CD4-positive, alpha-beta T cell treated with Interleukin-4 for 1 hour (primary cell): Measurements from ENCODE around the gene C14orf132.

Source experiments
- DNase-seq, 2 donors: peaks; one replicate each; pipeline ENCODE4 v3.0.0-alpha.2; 2020 to 2022

C14orf132 gene

DNA sequence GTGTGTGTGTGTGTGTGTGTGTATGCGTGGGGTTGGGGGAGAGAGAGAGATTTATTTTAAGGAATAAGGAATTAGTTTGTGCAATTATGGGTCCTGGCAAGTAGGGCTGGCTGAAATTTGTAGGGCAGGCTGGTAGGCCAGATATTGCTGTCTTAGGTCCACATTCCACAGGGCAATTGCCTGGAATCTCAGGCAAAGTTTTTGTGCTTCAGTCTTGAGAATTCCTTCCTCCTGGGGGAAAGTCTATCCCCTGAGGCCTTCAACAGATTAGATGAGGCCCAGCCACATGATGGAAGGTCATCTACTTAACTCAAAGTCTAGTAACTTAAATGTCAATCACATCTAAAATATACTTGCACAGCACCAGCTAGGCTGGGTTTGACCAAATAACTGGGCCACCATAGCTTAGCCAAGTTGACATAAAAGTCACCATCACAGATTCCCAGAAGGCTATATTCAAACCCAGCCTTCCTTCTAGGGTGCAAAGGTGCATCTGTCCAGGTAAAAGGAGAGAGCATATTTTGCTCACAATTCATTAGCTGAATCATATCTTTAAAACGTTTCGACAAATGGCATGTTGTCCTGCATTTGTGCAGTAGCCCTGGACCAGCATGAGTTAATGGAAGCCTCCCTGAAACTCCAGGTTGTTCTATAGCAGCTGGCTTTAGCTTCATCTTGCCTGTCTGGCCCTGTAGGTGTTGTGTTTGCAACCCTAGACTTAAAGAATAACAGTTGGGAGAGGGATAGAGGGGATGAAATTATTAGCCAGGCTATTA, 63.1 kb downstream of the C14orf132 start:
- no peak for DNase-seq

DNA sequence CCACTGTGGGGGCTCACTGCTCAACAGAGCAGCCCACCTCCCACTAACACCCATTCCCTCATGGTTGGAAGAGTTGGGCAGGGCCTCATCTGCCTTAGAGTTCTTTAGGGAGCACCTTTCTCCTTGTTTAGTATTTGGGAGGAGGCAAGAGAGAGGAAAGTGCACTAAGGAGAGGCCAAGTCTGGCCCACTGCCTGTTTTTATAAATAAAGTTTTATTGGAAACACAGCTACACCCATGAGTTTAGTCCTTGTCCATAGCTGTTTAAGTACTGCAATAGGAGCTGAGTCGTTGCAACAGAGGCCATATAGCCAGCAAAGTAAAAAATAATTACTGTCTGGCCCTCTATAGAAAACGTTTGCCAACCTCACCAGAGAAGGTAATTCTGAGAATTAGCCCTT, 63.9 kb downstream of the C14orf132 start:
- no peak for DNase-seq

DNA sequence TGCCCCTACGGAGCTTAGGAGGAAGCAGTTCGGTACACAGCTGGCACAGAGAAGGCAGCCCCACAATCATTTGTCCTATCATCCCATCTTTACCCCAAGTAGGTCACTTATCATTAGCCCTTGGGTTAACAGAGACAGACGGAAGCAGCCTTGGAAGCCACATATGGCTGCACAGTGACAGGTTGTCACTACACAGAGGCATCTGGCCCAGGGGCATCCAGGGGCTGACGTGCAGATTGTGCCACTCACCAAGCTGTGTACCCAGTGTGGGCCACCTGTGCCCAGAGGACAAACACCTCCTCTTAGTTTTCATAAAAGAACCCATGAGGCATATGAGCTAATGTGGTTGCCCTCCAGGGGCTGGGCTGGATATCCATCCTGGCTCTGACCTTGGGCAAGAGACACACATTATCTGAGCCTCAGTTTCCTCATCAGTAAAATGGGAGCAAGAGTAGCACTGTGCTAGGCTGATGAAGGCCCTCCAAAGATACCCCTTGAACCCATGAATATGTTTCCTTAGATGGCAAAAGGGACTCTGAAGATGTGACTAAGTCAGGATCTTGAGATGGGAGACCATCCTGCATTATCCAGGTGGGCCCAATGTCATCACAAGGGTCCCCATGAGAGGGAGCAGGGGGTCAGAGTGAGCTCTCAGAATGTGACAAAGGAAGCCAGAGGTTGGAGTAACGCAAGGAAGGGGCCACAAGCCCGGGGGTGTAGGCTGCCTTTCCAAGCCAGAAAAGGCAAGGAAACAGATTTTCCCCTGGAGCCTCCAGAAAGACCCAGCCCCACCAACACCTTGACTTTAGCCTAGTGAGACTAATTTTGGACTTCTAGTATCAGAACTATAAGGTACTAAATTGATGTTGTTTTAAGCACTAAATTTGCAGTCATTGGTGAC, 64.6 kb downstream of the C14orf132 start:
- no peak for DNase-seq

DNA sequence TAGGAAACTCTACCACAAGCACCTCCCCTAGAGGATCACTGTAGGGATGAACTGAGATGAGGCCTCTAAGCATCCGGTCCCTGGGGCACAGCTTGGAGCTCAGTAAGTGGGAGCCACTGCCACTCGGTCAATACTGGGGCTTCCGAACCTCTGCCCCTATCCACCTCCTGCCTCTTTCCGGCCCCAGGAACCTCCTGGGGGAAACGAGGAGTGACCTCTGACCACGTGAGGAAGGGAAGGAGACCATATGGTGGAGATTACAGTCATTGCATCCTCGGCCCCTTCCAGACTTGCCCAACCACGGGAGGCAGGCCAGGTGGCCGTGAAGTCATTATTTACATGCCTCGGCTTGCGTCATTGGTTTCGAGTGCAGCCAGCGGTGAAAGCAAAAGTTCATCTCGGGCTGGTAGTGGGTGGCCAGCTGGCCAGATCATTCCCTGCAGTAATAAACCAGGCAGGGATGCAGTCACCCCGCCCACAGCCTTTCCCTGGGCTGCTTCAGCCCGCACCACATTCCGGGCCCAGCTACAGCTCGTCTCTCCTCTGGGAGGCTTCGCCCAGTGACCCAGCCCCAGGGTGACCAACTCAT, 65.4 kb downstream of the C14orf132 start:
- DNase-seq = no peak

DNA sequence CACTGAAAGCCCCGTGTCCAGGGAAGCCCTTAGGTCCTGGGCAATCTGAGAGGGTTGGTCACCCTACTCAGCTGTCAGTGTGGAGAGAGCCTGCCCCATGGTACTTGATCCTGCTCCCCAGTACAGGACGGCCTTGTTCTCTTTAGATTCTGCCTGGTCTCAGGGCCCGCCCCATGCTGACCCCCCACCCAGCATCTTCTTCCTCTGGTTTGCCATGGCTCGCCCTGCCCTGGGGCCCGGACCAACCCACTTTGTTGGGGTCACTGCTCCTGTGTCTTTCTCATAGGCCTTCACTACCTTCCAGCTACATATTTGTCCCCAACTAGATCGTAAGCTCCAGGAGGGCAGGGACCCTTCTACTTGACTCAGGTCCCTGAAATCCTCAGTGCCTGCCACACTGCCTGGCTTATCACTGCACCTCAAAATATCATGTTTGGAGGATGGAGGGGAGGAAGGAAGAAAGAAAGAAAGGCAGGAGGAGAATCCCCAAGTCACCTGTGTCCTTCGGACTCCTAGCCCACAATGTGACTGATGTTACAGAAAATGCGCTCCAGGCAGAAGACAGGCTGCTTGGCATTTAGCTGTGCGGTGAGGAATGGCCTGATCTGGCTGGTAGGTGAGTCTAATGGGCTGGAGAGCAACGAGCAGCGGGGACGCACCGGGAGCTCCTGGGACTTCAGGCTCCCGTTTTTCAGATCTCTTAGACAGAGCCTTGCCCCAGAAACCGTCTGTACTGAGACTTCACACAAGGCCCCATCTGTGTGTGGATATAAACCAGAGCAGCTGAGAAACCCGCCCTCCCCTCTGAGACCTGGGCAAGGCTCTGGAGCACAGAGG, 66.1 kb downstream of the C14orf132 start:
- DNase-seq = no peak

DNA sequence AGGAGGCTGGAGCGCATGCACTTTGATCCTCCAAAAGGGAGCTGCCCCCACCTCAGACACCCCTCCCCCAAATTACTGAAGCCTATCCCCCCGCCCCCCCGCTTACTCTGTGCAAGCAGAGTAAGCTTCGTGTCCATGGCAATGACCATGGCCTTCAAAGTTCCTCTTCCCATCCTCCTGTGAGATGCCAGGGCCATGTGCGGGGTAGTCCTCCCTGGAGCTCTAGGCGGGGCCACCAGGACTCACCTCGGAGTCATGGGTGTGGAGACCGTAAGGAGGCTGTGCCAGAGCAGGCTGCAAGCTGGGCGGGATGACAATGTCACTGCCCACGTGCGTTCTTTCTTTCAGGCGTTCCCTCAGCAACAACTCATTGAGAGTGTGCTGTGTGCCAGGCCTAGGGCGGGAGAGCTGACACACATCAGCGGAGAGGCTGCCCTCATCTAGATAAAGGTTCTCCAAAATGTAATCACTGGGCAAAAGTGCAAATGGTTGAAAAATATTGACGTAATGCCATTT, 66.8 kb downstream of the C14orf132 start:
- no peak for DNase-seq

DNA sequence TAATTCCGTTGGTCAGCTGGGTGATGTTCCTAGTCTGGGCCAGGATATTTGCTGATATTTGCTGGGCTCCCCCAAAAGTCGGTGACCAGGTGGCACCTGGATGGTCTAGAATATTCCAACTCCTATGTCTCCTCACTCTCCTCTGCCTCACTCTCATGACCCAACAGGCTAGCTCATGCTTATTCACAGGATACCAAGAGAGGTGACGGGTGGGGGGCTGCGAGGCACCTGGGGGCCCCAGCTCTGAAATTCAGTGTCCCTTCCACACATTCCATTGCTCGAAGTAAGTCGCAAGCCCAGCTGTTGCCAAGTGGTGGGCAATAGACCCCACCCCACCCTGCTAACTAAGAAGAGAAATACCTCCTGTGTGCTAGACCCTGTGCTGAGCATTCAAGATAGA, 67.7 kb downstream of the C14orf132 start:
- no peak for DNase-seq

DNA sequence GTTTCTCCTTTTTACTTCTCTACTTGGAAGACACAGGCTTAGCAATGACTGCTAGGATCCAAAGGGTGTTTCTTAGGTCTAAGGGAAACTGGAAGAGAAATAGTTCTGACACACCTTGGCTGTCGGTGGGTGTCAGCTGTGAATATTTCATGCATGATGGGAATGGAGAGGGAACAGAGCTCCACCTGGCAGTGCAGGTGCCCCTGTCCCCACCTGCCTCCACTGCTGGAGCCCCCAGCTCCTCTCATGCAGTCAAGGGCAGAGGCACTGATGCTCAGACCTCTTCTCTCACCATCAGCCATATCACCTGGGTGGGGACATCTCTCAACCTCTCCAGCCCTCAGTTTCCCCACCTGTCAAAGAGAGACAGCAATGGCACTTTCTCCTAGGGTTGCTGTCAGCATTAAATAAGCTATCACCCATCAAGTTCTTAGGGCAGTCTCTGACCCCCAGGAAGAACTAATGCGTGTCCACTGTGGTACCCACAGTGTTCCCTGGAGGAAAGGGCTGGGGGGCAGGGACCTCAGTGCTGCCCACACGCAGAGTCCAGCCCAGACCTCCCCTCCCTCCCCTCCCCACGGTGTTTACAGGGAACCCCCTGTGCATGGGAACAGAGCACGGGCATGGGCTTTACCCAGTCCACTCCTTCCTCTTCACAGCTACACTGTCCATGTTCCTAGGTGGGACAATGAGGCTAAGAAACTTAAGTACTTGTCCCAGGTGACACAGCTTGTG, 69.1 kb downstream of the C14orf132 start:
- DNase-seq = no peak

DNA sequence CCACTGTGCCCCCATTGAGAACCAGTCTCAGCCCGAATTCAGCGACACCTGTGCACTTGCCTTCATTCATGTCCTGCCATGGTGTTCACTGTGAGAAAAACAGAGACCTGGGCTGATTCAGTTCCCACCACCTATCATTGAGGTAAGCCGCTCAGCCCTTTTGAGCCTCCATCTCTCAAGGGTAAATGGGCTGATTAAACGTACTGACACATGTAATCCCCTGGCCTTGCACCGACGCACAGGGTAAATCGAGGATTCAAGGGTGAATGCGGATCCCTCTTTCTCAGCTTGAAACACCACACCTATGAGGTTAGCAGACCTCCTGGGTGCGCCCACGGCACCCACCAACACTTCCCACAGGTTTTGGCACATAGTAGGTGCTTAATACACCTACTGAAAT, 69.7 kb downstream of the C14orf132 start:
- no peak for DNase-seq

DNA sequence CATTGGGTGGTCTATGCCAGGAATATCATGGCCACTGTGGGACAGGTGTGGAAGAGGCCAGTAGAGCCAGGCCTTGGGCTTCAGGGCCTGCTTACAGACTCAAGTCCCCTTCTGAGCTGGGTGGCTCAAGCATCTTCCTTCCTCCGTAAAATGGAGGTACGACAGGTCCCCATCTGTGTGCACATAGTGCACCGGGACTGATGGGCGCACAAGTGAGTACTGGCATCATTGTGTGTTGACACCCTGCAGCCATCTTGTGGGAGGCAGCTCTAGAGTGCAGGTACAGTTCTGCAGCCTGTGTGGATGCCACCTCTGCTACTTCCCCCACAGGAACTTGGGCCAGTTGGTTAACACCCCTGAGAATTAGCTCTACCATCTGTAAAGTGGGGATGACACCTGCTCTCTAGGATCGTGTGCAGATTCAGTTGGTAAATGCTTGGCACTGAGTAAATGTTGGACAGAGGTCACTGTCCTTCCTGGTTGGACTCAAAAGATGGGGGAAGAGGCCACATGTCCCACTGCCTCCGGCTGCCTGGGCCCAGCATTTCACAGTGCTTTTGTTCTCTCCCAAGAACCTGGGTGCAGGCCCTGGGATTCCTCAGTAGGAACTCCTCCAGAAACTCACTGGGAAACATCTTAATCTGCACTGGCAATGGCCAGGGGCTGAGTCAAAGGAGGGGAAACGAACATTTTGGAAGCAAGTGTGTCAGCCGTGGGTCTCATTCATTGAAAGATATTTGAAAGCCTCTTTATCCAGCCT, 70.6 kb downstream of the C14orf132 start:
- DNase-seq = no peak

DNA sequence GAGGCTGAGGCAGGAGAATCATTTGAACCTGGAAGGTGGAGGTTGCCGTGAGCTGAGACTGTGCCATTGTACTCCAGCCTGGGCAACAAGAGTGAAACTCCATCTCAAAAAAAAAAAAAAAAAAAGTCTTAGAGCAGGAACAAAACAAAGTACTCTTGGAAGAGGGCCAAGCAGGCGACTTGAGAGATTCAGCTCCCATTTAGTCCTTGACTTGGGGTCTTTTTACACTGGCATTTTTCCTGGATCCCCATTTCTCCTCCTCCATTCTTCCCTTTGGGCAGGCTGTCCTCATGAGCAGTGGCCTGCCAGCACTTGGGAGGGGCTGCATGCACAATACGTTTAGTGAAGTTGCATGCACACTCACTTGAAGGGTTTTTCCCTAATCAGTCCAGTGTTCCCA, 72.9 kb downstream of the C14orf132 start:
- DNase-seq = no peak

DNA sequence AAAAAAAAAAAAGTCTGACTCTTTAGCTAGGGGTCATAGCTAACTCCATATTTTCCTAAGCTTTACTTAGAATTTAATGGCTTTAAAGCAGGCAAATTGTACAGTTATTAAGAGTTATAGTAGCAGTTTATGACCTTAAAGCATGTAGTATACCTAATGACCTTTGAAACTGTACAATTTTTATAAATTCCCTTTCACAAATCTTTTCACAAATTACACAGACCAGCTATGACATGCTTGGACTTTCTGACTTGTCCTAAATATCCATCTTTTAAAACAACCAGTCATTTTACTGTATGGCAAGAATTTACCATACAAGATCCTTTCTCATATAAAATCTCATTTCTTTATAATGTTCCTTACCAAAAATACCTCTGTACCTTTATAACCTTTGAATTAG, 74.8 kb downstream of the C14orf132 start:
- DNase-seq = no peak

DNA sequence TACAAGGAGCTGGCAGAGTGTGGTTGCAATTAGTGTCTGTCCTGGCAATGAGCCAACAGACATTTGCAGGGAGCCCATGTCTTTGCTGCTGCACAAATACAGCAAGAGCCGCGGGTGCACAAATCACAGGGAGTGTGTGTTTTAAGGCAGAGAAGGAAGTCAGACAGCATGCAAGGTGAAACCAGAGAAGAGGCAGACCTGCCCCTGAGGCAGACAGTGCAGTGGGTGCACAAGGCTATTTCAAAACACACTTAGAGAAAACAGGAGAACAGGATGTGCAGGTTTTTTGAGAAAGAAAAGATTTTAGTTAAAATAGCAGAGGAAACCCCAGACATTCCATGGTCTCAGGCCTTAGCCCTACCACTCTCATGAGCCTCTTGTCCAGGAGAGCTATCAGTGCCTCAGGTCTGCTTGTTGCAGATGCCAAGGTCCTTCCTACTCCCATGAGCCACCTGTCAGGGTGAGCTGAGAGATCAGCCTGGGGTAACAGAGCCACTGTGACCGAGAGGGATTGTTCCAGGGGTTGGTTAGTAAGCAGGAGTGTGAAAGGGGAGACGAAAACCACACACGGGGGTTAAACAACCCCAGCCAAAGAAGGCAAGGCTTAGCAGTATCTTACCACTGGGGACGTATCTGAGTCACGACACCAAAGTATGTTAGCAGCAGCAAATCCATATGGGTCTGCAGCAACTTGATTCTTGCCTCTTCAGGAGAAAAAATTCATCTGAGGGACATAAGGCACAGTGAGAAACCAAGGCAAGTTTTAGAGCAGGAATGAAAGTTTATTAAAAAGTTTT, 78.1 kb downstream of the C14orf132 start:
- DNase-seq = no peak

DNA sequence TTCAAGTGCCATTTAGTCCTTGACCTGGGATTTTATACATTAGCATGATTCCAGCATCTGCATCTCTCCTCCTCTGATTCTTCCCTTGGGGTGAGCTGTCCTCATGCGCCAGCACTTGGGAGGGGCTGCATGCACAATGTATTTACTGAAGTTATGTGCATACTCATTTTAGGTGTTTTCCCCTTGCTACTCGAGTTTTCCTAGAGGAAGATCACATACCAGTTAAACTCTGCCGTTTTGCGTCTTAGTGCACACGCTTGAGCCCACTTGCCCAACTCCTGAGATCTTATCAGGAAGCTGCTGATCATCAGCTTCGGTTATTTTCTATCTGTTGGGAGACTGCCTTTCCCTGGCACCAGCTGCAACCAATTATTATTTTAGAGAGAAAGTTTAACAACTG, 78.8 kb downstream of the C14orf132 start:
- no peak for DNase-seq

DNA sequence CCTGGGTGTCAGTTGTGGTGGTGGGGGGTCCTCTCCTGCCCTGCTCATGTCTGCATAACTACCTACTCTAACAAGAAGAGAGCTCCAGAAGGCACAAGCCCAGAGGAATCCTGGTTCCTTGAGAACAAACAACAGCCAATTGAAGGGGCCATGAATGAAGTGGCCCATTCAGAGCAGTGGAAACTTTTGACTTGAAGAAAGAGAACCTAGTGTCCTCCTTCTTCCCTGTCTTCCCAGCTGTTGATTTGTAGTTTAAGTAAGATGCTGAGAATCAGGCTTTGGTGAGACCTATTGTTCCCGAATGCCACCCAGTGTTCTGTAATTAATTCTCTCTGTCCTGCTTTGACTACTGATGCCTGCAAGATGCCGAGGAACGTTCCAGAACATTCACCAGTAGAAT, 79.2 kb downstream of the C14orf132 start:
- no peak for DNase-seq

DNA sequence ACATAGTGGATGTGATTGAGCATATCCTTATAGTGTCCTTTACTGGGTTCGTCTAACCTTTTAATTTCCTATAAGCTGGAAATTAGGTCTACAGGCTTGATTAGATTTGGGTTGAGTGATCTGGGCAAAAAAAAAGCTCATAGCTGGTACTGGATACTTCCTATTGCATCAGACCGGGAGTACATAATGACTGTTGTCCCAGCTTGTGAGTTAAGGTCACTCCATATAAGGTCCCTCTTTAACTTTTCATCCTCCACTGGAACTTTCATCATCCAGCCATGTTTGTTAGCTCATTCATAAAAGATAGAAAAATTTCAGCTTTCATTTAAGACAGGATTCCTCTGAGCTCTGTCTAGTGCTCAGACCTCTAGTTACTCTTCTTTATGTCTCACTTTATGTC, 80.8 kb downstream of the C14orf132 start:
- no peak for DNase-seq

DNA sequence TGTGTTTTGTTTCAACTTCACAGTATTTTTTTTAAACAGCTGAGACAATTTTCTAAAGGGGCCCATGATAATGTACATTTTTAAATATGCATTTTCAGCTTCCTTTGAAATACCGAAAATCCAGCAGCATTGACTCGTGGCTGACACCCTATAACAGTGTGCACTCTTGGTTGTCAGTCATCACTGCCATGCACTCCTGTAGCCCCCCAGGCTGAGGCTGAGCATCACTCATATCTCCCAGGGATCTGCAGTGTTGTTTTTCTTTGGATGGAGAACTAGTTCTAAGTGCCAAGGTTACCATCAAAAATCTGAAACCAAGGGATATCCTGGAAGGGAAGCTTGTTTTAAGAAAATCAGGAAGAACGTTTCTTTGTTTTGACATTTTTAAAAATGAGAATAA, 81.2 kb downstream of the C14orf132 start:
- DNase-seq = no peak

DNA sequence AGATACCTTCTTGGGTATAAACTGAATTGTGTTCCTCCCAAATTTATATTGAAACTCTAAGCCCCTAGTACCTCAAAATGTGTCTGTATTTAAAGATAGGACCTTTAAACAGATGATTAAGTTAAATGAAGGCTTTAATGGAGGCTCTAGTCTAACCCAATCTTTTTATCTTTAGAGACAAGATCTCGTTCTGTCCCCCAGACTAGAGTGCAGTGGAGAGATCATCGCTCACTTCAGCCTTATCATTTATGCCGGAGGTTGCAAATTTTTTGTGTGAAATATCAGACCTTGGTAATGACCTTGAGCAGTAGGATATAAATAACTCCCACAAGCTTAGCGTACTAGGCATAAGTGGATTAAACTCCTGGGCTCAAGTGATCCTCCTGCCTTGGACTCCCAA, 81.8 kb downstream of the C14orf132 start:
- DNase-seq = no peak

DNA sequence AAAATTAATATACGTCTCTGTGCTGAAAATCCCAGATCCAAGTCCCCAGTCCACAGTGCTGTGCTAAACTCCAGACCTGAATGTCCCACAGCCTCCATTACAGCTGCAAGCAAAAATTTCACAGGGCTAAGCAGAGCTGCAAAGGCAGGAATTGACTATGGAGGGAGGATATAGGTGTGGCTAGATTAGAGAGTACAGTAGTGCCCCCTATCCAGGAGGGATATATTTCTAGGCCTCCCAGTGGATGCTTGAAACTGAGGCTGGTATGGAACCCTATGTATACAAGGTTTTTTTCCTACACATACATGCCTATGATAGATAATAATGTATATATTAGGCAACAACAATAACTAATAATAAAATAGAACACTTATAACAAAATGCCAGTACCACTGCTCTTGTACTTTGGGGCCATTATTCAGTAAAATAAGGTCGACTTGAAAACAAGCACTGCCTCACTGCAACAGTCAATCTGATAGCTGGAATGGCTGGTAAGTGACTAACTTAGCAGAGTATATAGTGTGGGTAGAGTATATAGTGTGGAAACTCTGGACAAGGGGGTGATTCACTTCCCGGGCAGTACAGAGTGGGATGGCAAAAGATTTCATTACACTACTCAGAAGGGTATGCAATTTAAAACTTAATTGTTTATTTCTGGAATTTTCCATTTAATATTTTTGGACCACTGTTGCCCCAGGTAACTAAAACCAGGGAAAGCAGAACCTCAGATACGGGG, 82.7 kb downstream of the C14orf132 start:
- DNase-seq = no peak

DNA sequence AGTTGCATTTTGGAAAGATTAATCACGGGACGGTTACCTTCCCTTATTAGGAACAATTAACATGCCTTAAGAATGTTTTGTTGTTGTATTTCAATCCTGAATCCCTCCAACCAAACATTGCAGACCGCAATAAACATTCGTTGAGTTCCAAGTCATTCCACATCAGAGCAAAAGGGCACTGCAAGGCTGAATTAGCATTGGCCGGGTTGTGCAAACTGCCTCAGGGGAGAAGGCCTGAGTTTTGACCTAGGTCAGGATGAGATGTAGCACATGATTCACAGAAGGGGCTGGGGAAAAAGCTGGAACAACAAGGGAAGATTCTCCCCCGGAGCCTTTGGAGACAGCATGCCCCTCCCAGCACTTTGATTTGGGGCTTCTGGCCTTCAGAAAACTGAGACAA, 83.3 kb downstream of the C14orf132 start:
- DNase-seq = no peak
